HTR-8/SVneo (cell line): ENCODE results near the gene SPDL1.

Source experiments
- DNase-seq: peaks from one replicate; pipeline ENCODE4 v3.0.0; 2011; ENCODE audit warnings: low spot score, mixed read lengths; ENCODE audit not compliant: insufficient read length
- FAIRE-seq: peaks from 2 replicates; lab custom pipeline; 2011; peaks lifted over from hg19 to GRCh38; lab: Jason Lieb, UNC

The SPDL1 gene

DNA sequence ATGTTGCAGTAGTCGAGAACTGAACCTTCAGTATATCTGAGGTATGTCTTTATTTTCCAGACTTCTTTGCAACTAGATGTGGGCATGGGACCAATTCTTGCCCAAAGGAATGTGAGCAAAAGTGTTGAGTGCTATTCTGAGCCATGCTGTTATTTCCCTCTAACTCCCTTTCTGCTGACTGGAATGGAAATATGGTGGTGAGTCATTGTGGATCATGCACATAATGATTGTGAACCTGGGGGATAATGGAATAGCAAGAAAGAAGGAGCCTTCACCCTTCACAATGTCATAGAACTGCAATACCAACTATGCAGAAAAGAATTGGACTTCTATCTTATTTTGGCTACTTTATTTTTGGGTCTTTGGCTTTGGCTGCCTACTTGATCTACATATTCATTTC is 43.2 kb downstream of the SPDL1 start:
- FAIRE-seq (peak; percentile 36), DNase-seq (peak; percentile 51)

GRCh38 chr5:169627551-169627950 is 44.0 kb downstream of the SPDL1 start:
- no peak for DNase-seq
- no peak for FAIRE-seq

- DNase-seq (no peak), FAIRE-seq (no peak)
These were observed 45.3 kb downstream of the SPDL1 start for GRCh38 chr5:169628892-169629291.

DNA sequence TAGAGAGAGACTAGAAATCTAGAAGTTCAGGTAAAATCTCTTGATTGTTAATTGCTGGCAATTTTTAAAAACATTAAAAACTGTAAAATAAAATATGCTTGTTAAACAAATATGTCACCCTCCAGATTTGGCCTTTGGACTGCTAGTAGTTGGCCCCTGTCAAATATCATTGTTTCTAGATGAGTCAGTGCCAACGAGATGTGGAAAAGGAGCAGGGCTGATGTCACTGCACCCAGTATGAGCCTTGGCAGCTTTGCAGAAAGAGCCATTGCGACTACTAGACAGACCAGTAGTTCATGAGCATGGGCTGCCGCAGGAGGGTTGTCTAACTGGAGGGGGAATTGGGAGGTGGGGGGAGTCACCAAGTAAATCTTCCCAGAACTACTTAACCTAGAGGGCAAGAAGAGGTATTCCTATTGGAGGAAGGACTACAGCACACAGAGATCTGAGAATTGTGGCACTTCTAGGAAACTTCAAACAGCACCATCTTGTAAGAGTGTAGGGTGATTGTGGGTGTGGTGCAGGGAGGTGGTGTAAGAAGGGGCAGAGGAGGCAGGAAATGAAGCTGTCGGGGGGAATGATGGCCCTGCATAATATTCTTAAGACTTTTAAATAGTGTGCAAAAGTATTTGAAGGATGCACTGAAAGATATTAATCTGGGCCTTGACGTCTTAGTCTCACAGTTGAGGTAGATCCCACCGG is 46.4 kb downstream of the SPDL1 start:
- DNase-seq (peak; percentile 69), FAIRE-seq (peak; percentile 62)

GRCh38 chr5:169631360-169631759 is 47.8 kb downstream of the SPDL1 start:
- FAIRE-seq (no peak), DNase-seq (no peak)

GRCh38 chr5:169632946-169633345 is 49.4 kb downstream of the SPDL1 start:
- FAIRE-seq (no peak), DNase-seq (no peak)

DNA sequence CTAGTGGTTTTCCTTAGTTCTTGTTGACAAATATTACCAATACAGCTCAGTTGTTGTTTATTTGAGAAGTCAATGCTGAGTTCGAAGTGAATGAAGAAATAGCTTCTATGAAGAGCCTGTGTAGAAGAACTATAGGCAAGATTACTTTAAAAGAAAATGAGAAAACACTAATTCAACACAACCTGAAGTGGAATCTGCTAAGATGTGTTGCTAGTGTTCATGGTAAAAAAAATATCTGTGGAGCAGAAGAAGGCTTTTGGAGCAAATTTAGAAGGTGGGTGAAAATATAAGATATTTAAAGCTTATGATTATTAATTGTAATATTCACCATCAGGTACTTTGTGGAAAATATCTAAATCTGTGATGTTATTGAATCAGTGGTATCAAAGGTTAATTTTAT is 51.0 kb downstream of the SPDL1 start:
- DNase-seq (no peak), FAIRE-seq (no peak)

- FAIRE-seq (no peak), DNase-seq (no peak)
These were observed 52.4 kb downstream of the SPDL1 start for GRCh38 chr5:169635936-169636335.

GRCh38 chr5:169636477-169637084 is 53.0 kb downstream of the SPDL1 start:
- FAIRE-seq (no peak), DNase-seq (no peak)

- FAIRE-seq (no peak), DNase-seq (no peak)
These were observed 53.5 kb downstream of the SPDL1 start, which contains the start of gene DOCK2 for GRCh38 chr5:169637085-169637548. TSS of gene DOCK2 (plus strand) at chr5:169637275. CDS start at chr5:169637327, 52 bp downstream.

- DNase-seq (no peak), FAIRE-seq (no peak)
These were observed 54.1 kb downstream of the SPDL1 start for GRCh38 chr5:169637549-169638121.

DNA sequence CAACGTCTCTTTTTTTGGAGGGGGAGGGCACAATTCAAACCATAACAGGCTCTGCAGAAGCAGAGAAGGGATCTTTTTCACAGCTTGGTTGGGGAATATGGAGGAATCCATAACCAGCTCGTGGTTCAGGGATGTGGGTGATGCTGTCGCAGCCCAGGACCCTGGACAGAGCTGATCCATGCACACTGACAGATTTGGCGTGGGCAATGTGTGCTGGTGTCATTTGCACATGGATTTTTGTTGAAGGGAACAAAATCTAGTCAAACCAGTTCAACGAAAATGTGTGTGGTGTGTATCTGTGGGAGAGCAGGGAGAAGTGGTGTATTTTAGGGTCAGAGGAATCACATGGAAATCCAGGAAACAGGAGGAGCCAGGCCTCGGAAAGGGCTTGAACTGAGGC is 57.7 kb downstream of the SPDL1 start:
- DNase-seq, result no peak
- peak; percentile 44 for FAIRE-seq

DNA sequence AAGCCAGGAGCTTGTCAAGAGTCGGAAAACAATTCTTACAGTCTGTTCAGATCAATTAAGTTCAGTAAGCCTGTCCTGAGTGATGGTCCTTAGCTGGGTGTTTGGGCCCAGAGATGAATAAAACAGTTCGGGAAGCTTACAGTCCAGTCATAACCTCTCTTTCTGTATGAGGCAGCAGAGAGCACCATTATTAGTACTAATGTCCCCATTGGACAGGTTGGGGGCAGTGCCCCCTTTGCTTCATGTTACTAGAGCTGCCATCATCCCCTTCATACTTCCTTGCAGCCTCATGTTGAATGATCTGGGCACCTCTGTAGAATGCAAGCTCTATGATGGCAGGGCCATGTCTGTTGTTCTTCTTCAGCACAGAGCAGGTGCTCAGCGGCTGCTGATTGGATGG is 63.3 kb downstream of the SPDL1 start:
- no peak for FAIRE-seq
- no peak for DNase-seq

DNA sequence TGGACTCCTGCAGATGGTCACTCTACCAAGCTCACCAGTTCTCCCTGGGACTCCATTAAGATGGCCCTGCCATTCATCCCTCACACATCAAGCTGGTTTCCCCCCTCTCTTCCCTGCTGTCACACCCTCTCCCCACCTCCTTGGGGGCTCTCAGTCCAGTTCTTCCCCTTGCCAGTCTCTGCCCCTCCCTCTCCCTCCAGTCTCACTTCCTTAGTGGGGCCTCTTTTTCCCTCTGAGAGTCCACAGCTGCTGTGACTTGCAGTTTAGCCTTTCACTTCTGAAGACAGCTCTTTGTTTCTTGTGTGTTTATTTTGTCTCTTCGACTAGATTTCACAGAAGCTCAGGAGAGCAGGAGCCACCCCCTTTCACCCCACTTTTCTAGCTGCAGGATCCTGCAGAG is 64.0 kb downstream of the SPDL1 start:
- DNase-seq (no peak), FAIRE-seq (no peak)

DNA sequence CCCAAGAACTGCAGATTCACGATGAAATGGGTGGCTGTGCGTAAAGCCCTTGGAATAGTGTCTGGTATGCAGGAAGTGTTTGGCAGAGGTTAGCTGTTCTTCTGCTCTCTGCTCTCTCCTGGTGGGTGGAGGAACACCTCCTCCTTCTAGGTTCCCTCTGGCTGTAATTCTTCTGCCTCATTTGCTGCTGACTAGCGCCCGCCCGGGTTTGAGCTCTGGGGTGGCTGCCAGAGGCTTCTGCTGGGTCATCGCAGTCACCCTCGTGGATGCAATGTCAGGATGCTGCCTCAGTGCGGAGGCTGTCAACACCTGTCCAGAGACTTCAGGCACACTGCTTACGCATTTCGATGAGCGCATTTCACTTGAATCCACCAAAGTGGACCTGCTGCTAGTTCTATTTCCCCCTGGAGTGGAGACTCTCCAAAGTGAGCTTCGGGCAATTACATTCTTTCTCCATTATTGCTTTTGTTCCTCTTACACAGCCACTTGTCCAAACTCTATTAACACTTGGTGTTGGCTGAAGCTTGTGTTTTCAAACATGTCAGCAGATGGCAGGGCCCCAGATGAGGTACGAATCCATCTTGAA is 65.2 kb downstream of the SPDL1 start:
- no peak for DNase-seq
- no peak for FAIRE-seq

DNA sequence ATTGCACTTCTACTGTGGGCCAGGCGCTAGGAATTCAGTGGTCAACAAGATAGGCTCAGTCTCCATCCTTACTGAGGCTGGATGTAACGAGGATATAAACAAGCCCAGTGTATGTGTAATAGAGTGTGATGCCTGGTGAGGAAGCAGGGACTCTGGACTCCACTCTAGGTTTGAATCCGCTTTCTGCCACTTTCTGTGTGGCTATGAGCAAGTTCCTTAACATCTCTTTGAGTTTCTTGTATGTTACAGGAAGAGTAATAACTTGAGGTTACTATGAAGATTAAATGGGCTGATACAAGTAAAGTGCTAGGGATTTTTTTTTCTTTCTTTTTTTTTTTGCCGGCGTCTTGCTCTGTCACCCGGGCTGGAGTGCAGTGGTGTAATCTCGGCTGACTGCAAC is 65.9 kb downstream of the SPDL1 start:
- FAIRE-seq (no peak), DNase-seq (no peak)

DNA sequence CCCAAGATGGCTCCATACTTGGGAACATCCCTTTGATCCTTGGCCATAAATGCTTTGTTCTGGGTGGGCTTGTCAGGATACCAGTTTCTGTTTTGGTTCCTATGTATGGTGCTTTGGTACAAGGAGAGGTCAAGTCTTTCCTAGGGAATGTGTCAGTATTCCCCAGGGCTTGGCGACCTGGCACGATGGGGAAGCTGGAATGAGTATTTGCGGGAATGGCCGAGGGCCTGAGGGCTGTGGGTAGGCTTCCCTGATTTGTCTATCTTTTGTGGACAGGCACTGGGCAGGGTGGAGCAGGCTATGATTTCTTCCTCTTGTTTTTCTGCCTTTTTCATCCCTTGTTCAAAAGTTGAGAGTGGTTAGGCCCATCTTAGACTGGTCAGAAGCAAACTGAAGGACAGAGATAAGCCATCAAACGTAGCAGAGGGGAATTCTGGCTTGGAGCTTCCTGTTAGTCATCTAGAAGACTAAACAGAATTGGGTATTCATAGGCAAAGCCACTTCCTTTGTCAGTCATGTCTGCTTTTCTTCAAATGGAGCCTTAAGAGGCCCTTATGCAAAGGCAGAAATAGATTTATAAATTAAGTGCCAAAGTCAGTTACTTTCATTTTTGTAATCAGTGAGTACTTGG is 67.2 kb downstream of the SPDL1 start:
- no peak for FAIRE-seq

GRCh38 chr5:169651526-169651925 is 68.0 kb downstream of the SPDL1 start:
- DNase-seq (no peak), FAIRE-seq (no peak)

More for the DNA sequence above, 67.2 kb downstream of the SPDL1 start:
- peak; percentile 29 for DNase-seq

GRCh38 chr5:169652057-169652456 is 68.5 kb downstream of the SPDL1 start:
- DNase-seq (no peak), FAIRE-seq (no peak)

DNA sequence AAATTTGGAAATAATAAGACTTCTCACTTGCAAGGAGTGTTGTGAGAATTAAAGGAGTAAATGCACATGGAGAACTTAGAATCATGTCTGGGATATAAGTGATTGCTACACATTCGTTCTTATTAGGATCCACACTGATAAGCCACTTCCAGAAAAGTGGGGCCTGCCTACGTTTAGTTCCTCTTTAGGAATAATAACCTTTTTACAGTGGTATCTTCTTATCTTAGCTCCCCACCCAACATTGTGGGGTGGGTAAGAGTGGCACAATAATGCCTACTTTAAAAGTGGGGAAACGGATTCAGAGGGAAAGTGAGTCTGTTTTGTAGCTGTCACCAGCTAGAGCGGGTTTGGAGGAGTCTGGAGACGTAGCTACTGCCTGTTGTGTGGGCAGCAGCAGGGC is 69.5 kb downstream of the SPDL1 start:
- no peak for DNase-seq
- no peak for FAIRE-seq
